ENCODE measurements around the gene DUS4L.
"Not testable (repeated sequence)": the region's sequence is repeated elsewhere in the genome, so short reads cannot be mapped to it uniquely, and the experiment has no call there.

The DUS4L gene

DNA sequence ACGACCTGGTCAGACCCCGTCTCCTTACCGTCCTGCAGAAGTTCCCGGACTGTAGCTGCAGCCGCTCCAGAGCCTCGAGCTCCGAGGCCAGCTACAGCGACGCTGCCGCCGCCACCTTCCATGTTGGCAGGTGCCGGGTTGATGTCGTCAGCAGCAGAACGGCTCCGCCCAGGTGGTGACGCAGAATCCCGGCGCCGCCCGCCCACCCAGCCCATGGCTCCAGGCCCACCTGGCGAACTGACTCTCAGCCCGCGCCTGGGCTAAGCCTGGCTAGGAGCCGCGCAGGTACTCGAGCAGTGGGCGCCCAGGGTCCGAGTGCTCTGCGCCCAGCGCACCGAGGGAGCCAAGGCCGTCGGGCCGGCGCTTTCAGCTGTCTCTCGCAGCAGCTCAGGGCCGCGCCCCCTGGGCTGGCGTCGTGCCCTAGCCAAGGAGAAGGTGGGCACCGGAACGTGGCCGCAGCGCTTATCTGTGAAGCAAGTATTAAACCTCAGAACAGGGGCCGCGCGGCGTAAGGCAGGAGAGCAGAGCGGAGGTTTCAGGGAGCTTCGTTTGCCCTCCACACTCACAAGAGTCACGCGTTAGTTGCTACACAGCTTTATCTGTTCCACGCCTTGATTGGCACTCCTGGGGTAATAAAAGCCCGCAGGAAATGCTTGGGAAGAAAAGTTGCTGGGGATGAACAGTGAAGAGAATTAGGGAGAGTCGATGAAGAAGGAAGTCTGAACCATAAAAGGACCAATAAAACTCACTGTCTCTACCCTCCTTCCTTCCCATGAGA lies at the start of gene DUS4L, which contains the start of gene COG5:
Gene DUS4L (plus strand): TSS at position 197 of the 778 bp plus-strand sequence. CDS start 3,100 bp downstream, outside the sequence.
Gene COG5 (minus strand): TSS at position 146 of the 778 bp plus-strand sequence. CDS start 24 bp downstream, at position 122.
- DNase-seq = peak; percentile 89

- DNase-seq = no peak
Observed at GRCh38 chr7:107526672-107527071, 37.1 kb upstream of the DUS4L start.

DNA sequence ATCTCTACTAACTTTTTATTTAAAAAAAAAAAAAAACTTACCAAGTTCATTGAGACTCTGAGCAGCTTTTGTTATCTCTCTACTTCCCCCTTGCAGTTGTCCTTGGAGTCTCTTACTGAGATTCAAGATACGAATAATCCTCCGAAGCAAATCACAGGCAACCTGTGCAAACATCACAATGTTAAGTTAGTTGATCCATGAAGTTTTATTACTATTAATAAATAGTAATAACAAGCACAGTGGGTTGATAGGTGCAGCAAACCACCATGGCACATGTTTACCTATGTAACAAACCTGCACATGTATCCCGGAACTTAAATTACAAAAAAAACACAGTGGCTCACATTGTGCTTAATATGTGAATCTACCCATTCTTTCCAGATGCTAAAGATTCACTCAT lies 36.6 kb upstream of the DUS4L start:
- no peak for DNase-seq

GRCh38 chr7:107528461-107528860 lies 35.3 kb upstream of the DUS4L start:
- DNase-seq = no peak

GRCh38 chr7:107530751-107531150 lies 33.0 kb upstream of the DUS4L start:
- no peak for DNase-seq

DNA sequence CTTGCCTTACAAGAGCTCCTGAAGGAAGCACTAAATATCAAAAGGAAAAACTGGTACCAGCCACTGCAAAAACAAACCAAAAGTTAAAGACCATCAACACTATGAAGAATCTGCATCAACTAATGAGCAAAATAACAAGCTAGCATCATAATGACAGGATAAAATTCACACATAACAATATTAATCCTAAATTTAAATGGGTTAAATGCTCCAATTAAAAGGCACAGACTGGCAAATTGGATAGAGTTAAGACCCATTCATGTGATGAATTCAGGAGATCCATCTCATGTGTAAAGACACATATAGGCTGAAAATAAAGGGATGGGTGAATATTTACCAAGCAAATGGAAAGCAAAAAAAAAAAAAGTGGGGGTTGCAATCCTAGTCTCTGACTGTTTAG lies 29.6 kb upstream of the DUS4L start:
- no peak for DNase-seq

- not testable (repeated sequence) for DNase-seq
Observed at GRCh38 chr7:107537228-107537627, 26.5 kb upstream of the DUS4L start.

DNA sequence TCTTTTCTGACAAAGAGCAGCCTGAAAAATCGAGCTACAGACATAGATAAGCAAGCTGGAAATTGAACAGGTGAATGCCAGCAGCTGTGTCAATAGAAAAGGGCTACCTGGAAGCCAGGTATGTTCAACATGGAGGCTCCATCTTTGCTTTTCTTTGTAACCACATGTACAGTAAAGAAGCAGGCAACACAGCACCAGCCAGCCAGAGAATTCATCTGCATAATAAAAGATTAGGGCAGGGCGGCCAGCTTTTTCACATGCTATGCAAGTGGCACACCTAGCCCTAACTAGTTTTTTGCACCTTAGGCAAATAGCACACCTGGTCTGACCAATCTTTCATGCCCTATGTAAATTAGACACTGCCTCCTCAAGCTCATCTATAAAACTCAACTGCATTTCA lies 25.8 kb upstream of the DUS4L start:
- no peak for DNase-seq

DNA sequence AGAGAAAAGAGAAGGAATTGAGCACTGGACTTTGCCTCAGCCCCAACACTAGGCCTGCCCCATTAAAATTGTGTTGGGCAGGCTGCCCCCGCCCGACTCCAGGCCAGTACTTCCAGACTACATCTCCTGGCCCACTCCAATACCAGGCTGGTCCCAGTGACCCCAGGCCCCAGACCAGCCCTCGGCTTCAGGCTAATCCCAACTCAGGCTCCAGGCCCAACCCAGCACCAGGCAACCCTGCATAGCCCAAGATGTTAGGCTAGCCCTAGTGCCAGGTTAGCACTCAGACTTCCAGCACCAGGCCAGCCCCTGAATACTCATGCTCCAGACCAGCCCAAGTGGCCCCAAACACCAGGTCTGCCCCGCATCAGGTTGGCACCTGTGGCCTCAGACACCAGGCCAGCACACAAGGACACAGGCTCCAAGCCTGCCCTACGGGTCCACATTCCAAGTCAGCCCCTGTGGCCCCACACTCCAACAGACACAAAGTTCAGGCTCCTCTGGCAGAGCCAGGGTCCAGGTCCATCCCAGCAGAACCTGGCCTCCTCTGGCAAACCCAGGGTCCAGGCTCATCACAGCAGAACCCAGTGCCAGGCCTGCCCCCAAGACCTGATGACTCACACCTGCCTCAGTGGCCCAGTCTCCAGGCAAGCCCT lies 20.3 kb upstream of the DUS4L start:
- no peak for DNase-seq

DNA sequence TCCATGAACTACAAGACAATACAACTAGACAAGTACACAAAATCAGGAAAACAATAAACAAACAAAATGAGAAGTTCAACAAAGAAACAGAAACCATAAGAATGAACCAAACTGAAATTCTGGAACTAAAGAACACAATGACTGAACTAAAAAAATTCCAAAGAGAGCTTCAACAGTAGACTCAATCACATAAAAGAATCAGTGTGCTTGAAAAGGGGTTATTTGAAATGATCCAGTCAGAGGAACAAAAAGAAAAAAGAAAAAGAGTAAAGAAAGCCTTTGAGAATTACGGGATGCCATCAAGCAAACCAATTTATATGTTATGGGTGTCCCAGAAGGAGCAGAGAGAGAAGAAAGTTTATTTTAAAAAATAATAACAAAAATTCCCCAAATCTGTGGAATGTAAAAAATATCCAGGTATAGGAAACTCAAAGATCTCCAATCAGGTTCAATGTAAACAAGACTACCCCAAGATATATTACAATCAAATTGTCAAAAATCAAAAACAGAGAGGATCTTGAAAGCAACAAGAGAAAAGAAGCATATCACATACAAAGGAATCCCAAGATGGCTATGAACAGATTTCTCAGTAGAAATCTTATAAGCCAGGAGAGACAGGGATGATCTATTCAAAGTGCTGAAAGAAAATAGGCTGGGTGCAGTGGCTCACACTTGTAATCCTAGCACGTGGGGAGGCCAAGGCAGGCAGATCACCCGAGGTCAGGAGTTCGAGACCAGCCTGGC lies 18.8 kb upstream of the DUS4L start:
- no peak for DNase-seq

DNA sequence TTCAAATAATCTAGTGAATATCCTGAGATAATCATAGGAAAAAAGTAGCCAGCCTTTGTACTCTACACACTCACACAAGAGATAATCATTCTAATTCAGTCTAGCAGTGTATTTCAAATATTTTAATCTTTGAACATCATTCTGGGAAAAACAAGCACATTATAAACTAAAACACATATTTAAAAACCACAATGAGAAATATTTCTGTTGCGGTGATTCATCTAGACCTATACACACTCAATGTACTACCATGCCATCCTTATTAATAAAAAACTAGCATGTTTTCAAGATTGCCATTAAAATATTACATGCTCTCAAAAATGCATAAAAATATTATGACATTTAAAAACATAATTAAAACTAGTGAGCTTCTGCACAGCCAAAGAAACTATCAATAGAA lies 11.8 kb upstream of the DUS4L start:
- DNase-seq = no peak

DNA sequence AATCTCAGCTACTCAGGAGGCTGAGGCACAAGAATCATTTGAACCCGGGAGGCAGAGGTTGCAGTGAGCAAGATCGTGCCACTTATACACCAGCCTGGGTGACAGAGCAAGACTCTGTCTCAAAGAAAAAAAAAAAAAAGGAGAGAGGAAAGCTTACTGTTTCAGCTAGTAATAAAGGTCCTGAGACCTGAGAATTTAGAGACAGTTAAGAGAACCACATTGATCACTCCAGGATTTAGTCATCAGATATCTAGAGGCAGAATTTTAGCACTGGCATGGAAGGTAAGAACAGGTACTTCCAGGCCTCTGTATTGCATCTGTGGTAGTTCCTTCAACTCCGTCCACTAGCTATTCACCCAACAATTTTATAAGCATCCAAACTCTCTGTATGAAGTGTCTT lies 7.9 kb upstream of the DUS4L start:
- no peak for DNase-seq

DNA sequence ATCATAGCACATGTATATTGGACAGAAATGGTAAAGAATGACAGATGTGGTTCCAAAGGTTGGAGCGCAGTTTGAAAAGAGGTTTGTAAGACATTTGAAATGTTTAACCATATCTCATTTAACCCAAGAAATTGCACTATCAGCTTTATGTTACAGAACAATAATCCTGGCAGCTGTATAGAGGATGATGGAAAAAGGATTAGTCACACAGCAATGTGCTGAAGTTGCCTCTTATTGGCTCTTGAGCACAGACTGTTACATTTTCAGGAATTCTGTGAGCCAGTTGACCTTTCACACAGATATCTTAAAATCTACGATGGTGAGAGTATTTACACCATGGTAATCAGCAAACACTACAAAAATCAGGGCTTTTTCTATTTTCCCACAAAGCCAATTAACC lies 3.9 kb upstream of the DUS4L start:
- DNase-seq = no peak

GRCh38 chr7:107560898-107561516 lies 2.8 kb upstream of the DUS4L start:
- DNase-seq = no peak

- no peak for DNase-seq
Observed at GRCh38 chr7:107563081-107563774, 543 bp upstream of the DUS4L start.

- no peak for DNase-seq
Observed at GRCh38 chr7:107564553-107565298, 955 bp downstream of the DUS4L start.

DNA sequence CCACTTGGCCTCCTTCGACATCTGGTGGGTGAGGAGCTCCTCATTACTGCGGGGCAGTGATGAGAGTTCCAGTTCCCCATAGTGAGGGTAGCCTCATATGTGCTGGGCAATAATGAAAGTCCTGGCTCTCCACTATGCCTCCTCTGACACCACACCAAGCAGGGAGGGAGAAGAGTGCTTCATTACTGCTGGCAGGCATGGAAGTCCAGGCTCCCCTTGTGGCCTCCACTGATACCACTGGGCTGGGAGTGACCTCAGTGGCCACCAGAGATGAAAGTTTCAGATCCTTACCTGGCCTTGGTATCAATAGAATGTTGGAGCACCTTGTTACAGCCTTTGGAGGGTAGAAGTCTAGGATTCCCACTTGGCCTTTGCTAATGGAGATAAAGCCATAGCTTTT lies 6.5 kb downstream of the DUS4L start:
- DNase-seq = no peak

- no peak for DNase-seq
Observed at GRCh38 chr7:107573537-107573936, 9.8 kb downstream of the DUS4L start.

- DNase-seq = no peak
Observed at GRCh38 chr7:107579554-107579884, 15.7 kb downstream of the DUS4L start.

- DNase-seq = peak; percentile 83
Observed at GRCh38 chr7:107579885-107580715, 16.3 kb downstream of the DUS4L start, which contains the start of gene BCAP29. BCAP29 (plus strand) TSS chr7:107580246; CDS start chr7:107580773, 527 bp downstream.

Measured in stimulated activated CD4-positive, alpha-beta T cell treated with anti-CD3 and anti-CD28 coated beads, Interleukin-15, amount 100 ng/mL, for 24 hours (primary cell).